Heart right ventricle (tissue), 16 donors: Measurements from ENCODE around the gene HYCC1. TPM values are rescaled to one million over a fixed set of nuclear protein-coding genes. Genes with fewer than 3 reads are reported as not detected.

Experiments used
- ATAC-seq, 8 donors: fragments of 200-7000 bp; cut with Tn5 transposase; one replicate each; pipeline ENCODE4 v1.9.1; 2020; ENCODE audit warnings: mild to moderate bottlenecking in 8 of 8, moderate library complexity in 8 of 8, moderate number of reproducible peaks in 1 of 8
- DNase-seq, 2 donors: peaks; one replicate each; pipeline ENCODE4 v3.0.0-alpha.2; 2020
- H3K27ac ChIP-seq, 10 donors: fragments of 200-600 bp; sonication (generic) in 2 of 10; one replicate each; pipeline versions ENCODE4 v1.5.0 to v1.8.0; 2020 to 2022; ENCODE audit warnings: mild to moderate bottlenecking in 3 of 10
- H3K27me3 ChIP-seq, 7 donors: fragments of 200-600 bp; one replicate each; pipeline ENCODE4 v1.8.0; 2021 to 2022; ENCODE audit warnings: mild to moderate bottlenecking in 2 of 7
- H3K36me3 ChIP-seq, 9 donors: fragments of 200-600 bp; sonication (generic) in 1 of 9; one replicate each; pipeline versions ENCODE4 v1.5.0 to v1.8.0; 2020 to 2022; ENCODE audit warnings: mild to moderate bottlenecking in 2 of 9
- H3K4me1 ChIP-seq, 9 donors: fragments of 200-600 bp; sonication (generic) in 1 of 9; one replicate each; pipeline versions ENCODE4 v1.5.0 to v1.8.0; 2020 to 2022; ENCODE audit warnings: mild to moderate bottlenecking in 4 of 9
- H3K4me3 ChIP-seq, 10 donors: fragments of 200-600 bp; sonication (generic) in 2 of 10; one replicate each; pipeline versions ENCODE4 v1.5.0 to v1.8.0; 2020 to 2022; ENCODE audit warnings: mild to moderate bottlenecking in 7 of 10, moderate library complexity in 2 of 10
- H3K9me3 ChIP-seq, 11 donors: fragments of 200-600 bp in 10 of 11; sonication (generic) in 2 of 11; one replicate each; pipeline versions ENCODE4 v1.5.0 to v1.8.0; 2013 to 2022; ENCODE audit warnings: mild to moderate bottlenecking in 2 of 11, control low read depth in 1 of 11, moderate library complexity in 1 of 11
- WGBS, 2 donors: extraction: QIAGEN DNeasy Blood & Tissue Kit; methylation state at CpG; one replicate each; pipeline ENCODE4 v1.1.7; 2013; ENCODE audit warnings: inconsistent platforms in 1 of 2; 5-methylcytosine and 5-hydroxymethylcytosine counted together
- intact Hi-C, 10 donors: fragments of 100-400 bp; cut with DNase I; formaldehyde crosslinking; loops; one replicate each; pipeline versions ENCODE4 v1.11.1 to v1.14.2; 2022
- polyA plus RNA-seq, 2 donors: library from polyadenylated mRNA; stranded (reverse); fragments of 200-250 nt; gene quantifications; one replicate each; pipeline ENCODE4 v1.2.3, GENCODE V29; 2013
- total RNA-seq, 10 donors: library from RNA; stranded (reverse); fragmentation: NEBNext Ultra II Directional in 3 of 10; extraction: Animal tissue kit (Norgen Biotek cat#: 25700) in 3 of 10; gene quantifications; one replicate each; pipeline versions ENCODE4 v1.2.1 to v1.2.4, GENCODE V29; 2021 to 2023
- TF ChIP-seq, protein P1 (sequence below), 9 donors: fragments of 200-600 bp; sonication (generic) in 2 of 9; IDR thresholded peaks; one replicate each; pipeline versions ENCODE4 v1.5.0 to v1.8.0; 2021 to 2022; ENCODE audit warnings: antibody characterized with exemption in 9 of 9, mild to moderate bottlenecking in 5 of 9, moderate library complexity in 1 of 9
- donor health status: Arrhythmogenic right ventricular cardiomyopathy.
- donor health status: ischemic (EF 13 %, LVEDD 7.1; RV severe dilation, severe dysfunction).
- donor health status: healthy with polysubstance abuse.
- donor health status: DM: no; HTN: yes; CAD: no.
- donor health status: DM: no; HTN: no; CAD: no.
- donor health status: ischemic (EF 25% LVEDD 6.9; RV normal size, moderate dysfunction).
- donor health status: ischemic (EF 25% LVEDD 5.7; RV mildly dilated, moderate dysfunction).
- donor health status: healthy.
- donor health status: DM: yes; HTN: yes; CAD: no.
- donor health status: Ischemic cardiomyopathy.
- donor health status: ischemic (EF 35%, LVEDD 5.7; RV mildly dilated, moderate dysfunction).
- donor health status: nonischemic (EF 11% LVEDD 7.7; RV severe dilation, severe dysfunction).
- donor health status: DM: yes; HTN: yes; CAD: no.
- donor health status: PGD.
- donor health status: ischemic (EF 29% LVEDD 5.4; RV normal size, mild dysfunction).
- donor health status: nonischemic (EF 23%, LVEDD 6.1; RV moderate dilation, normal function).

The HYCC1 gene
- total and polyA plus RNA-seq, 12 donors = 5.9 to 39.6 (median 33.2) TPM

DNA sequence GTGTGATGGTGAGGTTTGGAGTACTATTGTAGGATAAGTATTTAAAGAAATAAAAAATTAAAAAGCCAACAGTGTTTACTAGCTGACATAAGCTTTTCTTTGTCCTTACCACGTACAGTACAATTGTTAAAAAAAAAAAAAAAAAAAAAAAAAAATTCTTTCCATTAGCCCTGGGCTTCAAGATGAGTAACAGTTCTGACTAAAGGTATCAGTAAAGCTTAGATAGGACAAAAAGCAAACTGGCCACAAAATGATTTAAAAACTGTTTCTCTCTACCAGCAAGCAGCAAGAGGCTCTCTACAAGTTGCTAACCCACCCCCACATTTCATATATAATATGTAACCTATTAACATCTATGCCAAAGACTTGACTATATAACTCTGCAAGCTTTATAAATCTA, 17.5 kb downstream of the HYCC1 start:
- no peak for ATAC-seq
- no peaks in the 10 kb centered on the region for H3K9me3 ChIP-seq
- H3K27me3 ChIP-seq = no peaks in the 10 kb centered on the region
- TF ChIP-seq, protein P1, sequence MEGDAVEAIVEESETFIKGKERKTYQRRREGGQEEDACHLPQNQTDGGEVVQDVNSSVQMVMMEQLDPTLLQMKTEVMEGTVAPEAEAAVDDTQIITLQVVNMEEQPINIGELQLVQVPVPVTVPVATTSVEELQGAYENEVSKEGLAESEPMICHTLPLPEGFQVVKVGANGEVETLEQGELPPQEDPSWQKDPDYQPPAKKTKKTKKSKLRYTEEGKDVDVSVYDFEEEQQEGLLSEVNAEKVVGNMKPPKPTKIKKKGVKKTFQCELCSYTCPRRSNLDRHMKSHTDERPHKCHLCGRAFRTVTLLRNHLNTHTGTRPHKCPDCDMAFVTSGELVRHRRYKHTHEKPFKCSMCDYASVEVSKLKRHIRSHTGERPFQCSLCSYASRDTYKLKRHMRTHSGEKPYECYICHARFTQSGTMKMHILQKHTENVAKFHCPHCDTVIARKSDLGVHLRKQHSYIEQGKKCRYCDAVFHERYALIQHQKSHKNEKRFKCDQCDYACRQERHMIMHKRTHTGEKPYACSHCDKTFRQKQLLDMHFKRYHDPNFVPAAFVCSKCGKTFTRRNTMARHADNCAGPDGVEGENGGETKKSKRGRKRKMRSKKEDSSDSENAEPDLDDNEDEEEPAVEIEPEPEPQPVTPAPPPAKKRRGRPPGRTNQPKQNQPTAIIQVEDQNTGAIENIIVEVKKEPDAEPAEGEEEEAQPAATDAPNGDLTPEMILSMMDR (IDR thresholded peaks at IDR 0.05) = no peak
- no peak for DNase-seq
- no peak overlapping the region for H3K4me3 ChIP-seq
- no peak overlapping the region for H3K27ac ChIP-seq
- WGBS, 2 donors = 17 to 21% methylated on average over 1 of the region's 1 CpG
- no peaks in the 10 kb centered on the region for H3K36me3 ChIP-seq
- H3K4me1 ChIP-seq = peaks cover 0 to 34% (median 4%) of the 10 kb centered on the region in 9 donors
- intact Hi-C loops = no loop called here

DNA sequence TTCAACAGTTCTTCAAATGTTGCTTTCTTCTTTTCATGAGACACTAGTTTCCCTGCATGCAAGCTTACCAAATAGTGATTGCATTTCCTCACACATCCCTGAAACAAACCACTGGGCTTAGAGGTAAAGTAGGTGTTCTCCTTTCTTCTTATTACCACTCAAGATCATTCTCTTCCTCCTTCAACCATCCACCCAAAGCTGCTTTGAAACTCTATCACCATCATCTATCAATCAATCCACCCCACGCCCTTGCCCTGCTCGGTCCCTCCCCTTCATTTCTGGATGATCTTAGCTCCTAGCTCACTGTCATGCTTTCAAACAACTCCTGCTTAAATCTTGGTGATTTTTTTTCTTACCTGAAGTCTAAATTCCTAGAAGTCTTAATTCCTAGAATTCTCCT, 18.9 kb downstream of the HYCC1 start:
- WGBS, 2 donors = 97 to 98% methylated on average over 2 of the region's 2 CpGs
- Histone ChIP-seq H3K27me3 (no peaks in the 10 kb centered on the region), H3K4me3 (no peak overlapping the region), H3K4me1 (peaks cover 0 to 35% (median 4%) of the 10 kb centered on the region in 9 donors), H3K27ac (no peak overlapping the region), H3K36me3 (peaks cover 0 to 4% (median 0%) of the 10 kb centered on the region in 9 donors), H3K9me3 (no peaks in the 10 kb centered on the region)
- ATAC-seq (no peak), DNase-seq (no peak)
- intact Hi-C loops = no loop called here
- TF ChIP-seq, protein P1 (IDR thresholded peaks at IDR 0.05) = no peak

DNA sequence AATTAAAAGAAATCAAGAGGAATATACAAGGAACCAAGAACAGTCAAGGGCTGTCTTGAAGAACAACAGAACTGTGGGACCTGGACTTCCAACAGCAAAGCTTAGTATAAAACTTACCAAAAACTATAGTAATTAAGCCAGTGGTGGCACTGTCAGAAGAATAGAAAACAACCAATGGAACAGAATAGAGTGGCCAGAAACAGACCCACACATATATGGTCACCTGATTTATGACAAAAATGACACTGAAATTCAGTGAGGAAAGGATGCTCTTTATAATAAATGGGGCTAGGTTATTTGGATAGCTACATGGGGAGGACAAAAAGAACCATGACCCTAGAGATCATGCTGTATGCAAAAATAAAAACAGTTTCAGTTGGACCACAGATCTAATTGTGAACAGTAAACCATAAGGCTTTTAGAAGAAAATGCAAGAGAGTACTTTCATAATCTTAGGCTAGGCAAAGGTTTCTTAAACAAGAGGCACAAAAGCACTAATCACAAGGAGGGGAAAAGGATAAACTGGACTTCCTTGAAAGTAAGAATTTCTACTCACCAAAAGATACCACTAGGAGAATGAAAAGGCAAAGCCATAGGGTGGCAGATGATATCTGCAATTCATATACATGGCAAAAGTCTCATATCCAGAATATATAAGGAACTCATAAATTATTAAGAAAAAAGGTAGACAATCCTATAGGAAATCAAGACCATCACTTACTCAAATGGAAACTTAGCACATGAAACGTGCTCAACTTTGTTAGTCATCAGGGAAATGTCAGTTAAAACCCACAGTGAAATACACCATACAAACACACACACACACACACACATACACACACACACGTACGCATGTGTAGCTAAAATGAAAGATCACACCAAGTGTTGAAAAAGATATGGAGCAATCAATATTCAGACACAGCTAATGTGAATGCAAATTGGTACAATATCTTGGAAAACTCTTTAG, 20.8 kb downstream of the HYCC1 start:
- Histone ChIP-seq H3K4me3 (no peak overlapping the region), H3K27me3 (no peaks in the 10 kb centered on the region), H3K9me3 (no peaks in the 10 kb centered on the region), H3K27ac (no peak overlapping the region), H3K4me1 (peaks cover 0 to 28% (median 4%) of the 10 kb centered on the region in 9 donors), H3K36me3 (peaks cover 0 to 7% (median 0%) of the 10 kb centered on the region in 9 donors)
- intact Hi-C loops = no loop called here
- WGBS, 2 donors = 91 to 93% methylated on average over 3 of the region's 3 CpGs
- ATAC-seq (no peak), DNase-seq (no peak)
- TF ChIP-seq, protein P1 (IDR thresholded peaks at IDR 0.05) = no peak

DNA sequence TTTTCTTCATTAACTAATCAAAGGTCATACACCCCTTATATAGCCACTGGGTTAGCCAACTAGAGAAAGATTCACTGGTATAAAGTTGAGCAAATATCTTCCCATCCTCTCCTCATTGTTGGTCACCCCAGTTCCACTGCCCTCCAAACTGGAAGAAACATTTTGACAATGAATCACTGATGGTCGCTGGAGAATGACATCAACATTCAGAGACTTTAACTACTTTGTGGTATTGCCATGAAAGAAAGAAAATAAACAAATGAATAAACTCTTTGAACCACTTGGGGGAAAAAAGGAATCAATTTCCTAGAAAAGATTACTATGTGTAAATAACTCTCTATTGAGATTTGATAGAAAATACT, 23.4 kb downstream of the HYCC1 start:
- DNase-seq (no peak), ATAC-seq (no peak)
- Histone ChIP-seq H3K27ac (no peak overlapping the region), H3K9me3 (no peaks in the 10 kb centered on the region), H3K4me1 (peaks cover 0 to 13% (median 0%) of the 10 kb centered on the region in 9 donors), H3K36me3 (peaks cover 0 to 7% (median 0%) of the 10 kb centered on the region in 9 donors), H3K27me3 (no peaks in the 10 kb centered on the region), H3K4me3 (no peak overlapping the region)
- TF ChIP-seq, protein P1 (IDR thresholded peaks at IDR 0.05) = no peak
- 81 to 82% methylated on average over 1 of the region's 1 CpG for WGBS, 2 donors
- intact Hi-C loops = no loop called here
